Stimulated activated CD4-positive, alpha-beta T cell treated with anti-CD3 and anti-CD28 coated beads, Interleukin-15, amount 100 ng/mL, for 48 hours (primary cell): ENCODE measurements around the gene TESMIN.

Experiments used
- DNase-seq, 2 donors: peaks; one replicate each; pipeline ENCODE4 v3.0.0-alpha.2; 2020; ENCODE audit warnings: low read depth in 2 of 2

TESMIN gene

GRCh38 chr11:68683536-68684384 is 67.6 kb downstream of the TESMIN start:
- DNase-seq, result no peak

- DNase-seq, result no peak
Observed at GRCh38 chr11:68683121-68683520, 68.2 kb downstream of the TESMIN start.

GRCh38 chr11:68682531-68682961 is 68.8 kb downstream of the TESMIN start:
- no peak for DNase-seq

GRCh38 chr11:68680541-68681231 is 70.6 kb downstream of the TESMIN start:
- DNase-seq, result no peak

GRCh38 chr11:68678031-68678441 is 73.3 kb downstream of the TESMIN start:
- DNase-seq, result no peak

GRCh38 chr11:68677432-68677831 is 73.9 kb downstream of the TESMIN start:
- no peak for DNase-seq

- DNase-seq, result no peak
Observed at GRCh38 chr11:68674461-68674860, 76.9 kb downstream of the TESMIN start.

GRCh38 chr11:68673991-68674390 is 77.3 kb downstream of the TESMIN start:
- no peak for DNase-seq

- no peak for DNase-seq
Observed at GRCh38 chr11:68673306-68673945, 77.9 kb downstream of the TESMIN start.

- no peak for DNase-seq
Observed at GRCh38 chr11:68670208-68670992, 80.9 kb downstream of the TESMIN start.

GRCh38 chr11:68669301-68670090 is 81.8 kb downstream of the TESMIN start:
- DNase-seq, result no peak

GRCh38 chr11:68667511-68668500 is 83.5 kb downstream of the TESMIN start:
- DNase-seq, result no peak

GRCh38 chr11:68666849-68667248 is 84.5 kb downstream of the TESMIN start:
- DNase-seq, result no peak

- DNase-seq, result no peak
Observed at GRCh38 chr11:68665436-68665835, 85.9 kb downstream of the TESMIN start.

GRCh38 chr11:68664906-68665305 is 86.4 kb downstream of the TESMIN start:
- DNase-seq, result no peak

GRCh38 chr11:68664141-68664540 is 87.2 kb downstream of the TESMIN start:
- no peak for DNase-seq

- DNase-seq, result no peak
Observed at GRCh38 chr11:68663482-68664010, 87.8 kb downstream of the TESMIN start.

GRCh38 chr11:68661697-68662603 is 89.4 kb downstream of the TESMIN start:
- DNase-seq, result no peak
